Stimulated activated CD8-positive, alpha-beta memory T cell treated with anti-CD3 and anti-CD28 coated beads, Interleukin-4, amount 100 ng/mL, for 48 hours (primary cell): ENCODE data around the gene SDK2.

Source experiments
- DNase-seq: peaks from one replicate; pipeline ENCODE4 v3.0.0-alpha.2; 2020

Gene SDK2

GRCh38 chr17:73551144-73551543 is 93.1 kb downstream of the SDK2 start:
- no peak for DNase-seq

GRCh38 chr17:73550556-73550955 is 93.7 kb downstream of the SDK2 start:
- no peak for DNase-seq

- no peak for DNase-seq
Measured at GRCh38 chr17:73549841-73550430, 94.3 kb downstream of the SDK2 start.

- no peak for DNase-seq
Measured at GRCh38 chr17:73548620-73549311, 95.5 kb downstream of the SDK2 start.

- no peak for DNase-seq
Measured at GRCh38 chr17:73547790-73548189, 96.5 kb downstream of the SDK2 start.

GRCh38 chr17:73546770-73547536 is 97.3 kb downstream of the SDK2 start:
- DNase-seq = peak; percentile 39

GRCh38 chr17:73546114-73546513 is 98.1 kb downstream of the SDK2 start:
- no peak for DNase-seq

- no peak for DNase-seq
Measured at GRCh38 chr17:73545109-73546032, 98.9 kb downstream of the SDK2 start.

- no peak for DNase-seq
Measured at GRCh38 chr17:73544333-73544732, 99.9 kb downstream of the SDK2 start.

- no peak for DNase-seq
Measured at GRCh38 chr17:73542323-73542722, 101.9 kb downstream of the SDK2 start.

GRCh38 chr17:73541561-73541981 is 102.7 kb downstream of the SDK2 start:
- DNase-seq = no peak

GRCh38 chr17:73541111-73541510 is 103.1 kb downstream of the SDK2 start:
- DNase-seq = no peak

- no peak for DNase-seq
Measured at GRCh38 chr17:73539166-73539565, 105.1 kb downstream of the SDK2 start.

- DNase-seq = no peak
Measured at GRCh38 chr17:73538445-73538844, 105.8 kb downstream of the SDK2 start.

GRCh38 chr17:73536700-73537605 is 107.3 kb downstream of the SDK2 start:
- DNase-seq = no peak

GRCh38 chr17:73535746-73536145 is 108.5 kb downstream of the SDK2 start:
- DNase-seq = no peak

- no peak for DNase-seq
Measured at GRCh38 chr17:73534209-73534909, 109.9 kb downstream of the SDK2 start.

- DNase-seq = no peak
Measured at GRCh38 chr17:73533781-73534180, 110.5 kb downstream of the SDK2 start.

GRCh38 chr17:73533127-73533526 is 111.1 kb downstream of the SDK2 start:
- DNase-seq = no peak

GRCh38 chr17:73532421-73532901 is 111.8 kb downstream of the SDK2 start:
- no peak for DNase-seq

GRCh38 chr17:73531158-73531557 is 113.1 kb downstream of the SDK2 start:
- DNase-seq = no peak
